Activated CD4-positive, alpha-beta T cell treated with anti-CD3 and anti-CD28 coated beads, Interleukin-2, amount 10 ng/mL, durations not matched to agents 7 days and 5 days (primary cell): ENCODE measurements around the gene C4orf50. TPM values are rescaled to one million over a fixed set of nuclear protein-coding genes. Genes with fewer than 3 reads are reported as not detected.
"Not testable (repeated sequence)": the region's sequence is repeated elsewhere in the genome, so short reads cannot be mapped to it uniquely, and the experiment has no call there.

Source experiments
- CTCF ChIA-PET: fragments of 350-600 bp; sonication (Branson Sonifier 250); formaldehyde crosslinking; loops from one replicate; lab custom pipeline; 2021; ENCODE audit warnings: antibody characterized with exemption; lab: Charles Lee
- POLR2A ChIA-PET: fragments of 350-600 bp; sonication (Branson Sonifier 250); formaldehyde crosslinking; loops from one replicate; lab custom pipeline; 2021; ENCODE audit warnings: antibody characterized with exemption; lab: Charles Lee
- DNase-seq: peaks from one replicate; pipeline ENCODE4 v3.0.0-alpha.2; 2020
- H3K27ac Mint-ChIP-seq: one replicate; pipeline ENCODE4 v1.8.0; 2021; ENCODE audit warnings: mild to moderate bottlenecking, moderate library complexity, mixed read lengths
- H3K27me3 Mint-ChIP-seq: one replicate; pipeline ENCODE4 v1.8.0; 2021; ENCODE audit warnings: mixed read lengths
- H3K36me3 Mint-ChIP-seq: one replicate; pipeline ENCODE4 v1.8.0; 2021; ENCODE audit warnings: low read depth, mixed read lengths
- H3K4me1 Mint-ChIP-seq: one replicate; pipeline ENCODE4 v1.8.0; 2021; ENCODE audit warnings: mixed read lengths
- H3K4me3 Mint-ChIP-seq: one replicate; pipeline ENCODE4 v1.8.0; 2021; ENCODE audit warnings: mild to moderate bottlenecking, moderate library complexity, mixed read lengths
- H3K9me3 Mint-ChIP-seq: one replicate; pipeline ENCODE4 v1.8.0; 2021; ENCODE audit warnings: mixed read lengths
- total RNA-seq, 2 experiments: library from RNA; stranded (reverse); gene quantifications; one replicate each; pipeline ENCODE4 v1.2.3, GENCODE V29; 2021

The C4orf50 gene
- total RNA-seq, 2 experiments from 2014 or later = 0.21 to 0.27 TPM

DNA sequence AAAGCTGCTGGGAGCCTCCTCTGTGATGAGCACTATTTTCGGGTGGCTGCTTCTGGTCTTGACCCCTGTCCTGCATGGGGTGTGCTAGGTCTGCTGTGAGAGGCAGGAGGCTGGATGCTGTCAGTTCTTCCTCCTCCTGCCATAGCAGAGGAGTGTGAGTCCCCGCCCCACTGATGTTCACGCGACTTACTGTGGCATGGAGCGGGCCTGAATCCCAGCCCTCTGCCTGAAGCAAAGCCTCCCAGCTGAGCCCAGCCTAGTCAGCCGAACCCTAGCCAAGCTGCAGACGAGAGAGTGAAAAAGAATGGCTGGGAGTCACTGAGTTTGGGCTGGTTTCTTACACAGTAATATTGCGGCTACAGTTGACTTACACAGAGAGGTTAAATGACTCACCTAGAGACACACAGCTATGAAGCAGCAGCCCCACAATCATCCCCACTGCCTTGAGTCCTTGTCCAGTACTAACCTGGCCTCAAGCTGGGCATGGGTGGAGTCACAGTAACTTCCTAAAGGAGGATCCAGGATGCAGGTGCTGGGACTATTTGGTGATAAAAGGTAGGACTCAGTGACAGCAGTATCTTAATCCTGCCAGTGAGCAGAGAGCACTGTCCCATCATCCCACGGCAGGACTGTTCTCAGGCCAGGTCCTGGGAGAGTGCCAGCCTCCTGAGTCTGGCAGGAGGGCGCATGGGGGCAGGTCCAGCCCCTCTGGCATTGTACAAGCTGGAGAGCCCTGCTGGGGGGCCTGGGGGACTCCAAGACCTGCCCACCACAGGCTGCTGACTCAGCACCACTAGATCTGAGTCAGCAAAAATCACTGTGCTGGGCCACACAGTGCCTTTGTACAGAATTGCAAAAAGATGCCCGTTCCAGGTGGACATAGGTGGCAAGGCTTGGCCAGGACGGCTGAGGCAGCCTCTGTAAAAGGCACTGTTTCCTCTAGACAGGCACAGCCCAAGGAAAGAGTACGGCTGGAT lies 65.0 kb downstream of the C4orf50 start:
- Mint-ChIP-seq H3K9me3 (no peaks in the 10 kb centered on the region), H3K36me3 (no peaks in the 10 kb centered on the region), H3K27me3 (peaks cover 2% of the 10 kb centered on the region), H3K27ac (no peak overlapping the region), H3K4me3 (no peak overlapping the region), H3K4me1 (peaks cover 10% of the 10 kb centered on the region)
- POLR2A ChIA-PET = no interaction called here
- DNase-seq = no peak
- CTCF ChIA-PET = interaction anchor here (0.8 kb wide), 1 partner anchor 17 kb away, joined by 4 read pairs; no protein-coding TSS in a partner anchor

DNA sequence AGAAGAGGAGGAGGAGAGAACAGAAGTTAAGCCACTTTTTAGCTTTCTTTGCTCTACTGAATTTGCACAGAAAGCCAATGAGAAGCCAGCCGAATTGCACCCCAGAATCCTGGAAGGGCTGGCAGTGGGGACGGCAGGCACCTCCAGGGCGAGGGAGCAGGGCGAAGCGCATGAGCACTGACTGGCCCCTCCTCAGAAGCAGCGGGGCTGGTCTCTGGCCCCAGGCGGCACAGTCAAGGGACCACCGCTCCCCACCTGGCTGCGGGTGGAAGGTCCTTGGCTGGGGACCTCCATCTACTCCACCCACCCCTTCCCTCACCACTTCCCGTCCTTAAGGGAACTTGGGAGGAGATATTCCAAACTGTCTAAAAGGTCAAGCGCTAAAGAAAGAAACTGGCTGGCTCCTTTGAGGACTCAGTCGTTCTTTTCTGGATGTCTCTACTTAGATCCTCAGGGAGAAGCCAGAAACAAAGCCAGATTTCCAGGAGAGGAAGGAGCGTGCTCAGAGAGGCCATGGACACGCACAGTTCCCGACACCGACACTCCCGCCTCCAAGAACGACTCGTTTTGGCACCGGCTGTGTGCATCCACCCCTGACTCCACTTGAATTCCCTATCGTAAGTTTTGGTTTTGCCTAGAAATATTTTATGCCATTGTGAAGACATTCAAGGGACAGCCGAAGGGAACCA lies 65.8 kb downstream of the C4orf50 start:
- H3K27ac Mint-ChIP-seq = no peak overlapping the region
- peaks cover 10% of the 10 kb centered on the region for H3K4me1 Mint-ChIP-seq
- ChIA-PET POLR2A (no interaction called here), CTCF (interaction anchor here (1.3 kb wide), 1 partner anchor 8 kb away, joined by 4 read pairs; no protein-coding TSS in a partner anchor)
- no peaks in the 10 kb centered on the region for H3K36me3 Mint-ChIP-seq
- H3K4me3 Mint-ChIP-seq = no peak overlapping the region
- no peak for DNase-seq
- H3K27me3 Mint-ChIP-seq = peaks cover 2% of the 10 kb centered on the region
- H3K9me3 Mint-ChIP-seq = no peaks in the 10 kb centered on the region

DNA sequence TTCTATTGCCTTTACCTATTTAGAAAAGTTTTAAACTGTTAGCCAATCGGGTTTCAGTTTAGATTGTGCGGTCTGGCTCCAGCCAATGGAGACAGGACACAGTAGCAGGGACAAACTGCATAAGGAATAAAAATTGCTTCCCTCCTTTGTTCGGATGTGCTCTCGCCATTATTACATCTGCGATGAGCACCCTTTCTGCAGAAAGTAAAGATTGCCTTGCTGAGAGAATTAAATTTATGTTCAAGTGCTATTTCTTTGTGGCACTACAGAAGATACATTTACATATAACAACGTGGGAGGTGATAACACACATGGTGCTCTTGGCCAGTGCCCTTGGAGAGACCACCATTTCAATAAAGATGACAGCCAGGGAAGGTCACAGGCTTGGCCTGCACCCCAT lies 71.6 kb downstream of the C4orf50 start:
- H3K27me3 Mint-ChIP-seq, H3K4me3 Mint-ChIP-seq, H3K27ac Mint-ChIP-seq, H3K9me3 Mint-ChIP-seq, POLR2A ChIA-PET, CTCF ChIA-PET, H3K4me1 Mint-ChIP-seq, H3K36me3 Mint-ChIP-seq, DNase-seq: not testable (repeated sequence)

DNA sequence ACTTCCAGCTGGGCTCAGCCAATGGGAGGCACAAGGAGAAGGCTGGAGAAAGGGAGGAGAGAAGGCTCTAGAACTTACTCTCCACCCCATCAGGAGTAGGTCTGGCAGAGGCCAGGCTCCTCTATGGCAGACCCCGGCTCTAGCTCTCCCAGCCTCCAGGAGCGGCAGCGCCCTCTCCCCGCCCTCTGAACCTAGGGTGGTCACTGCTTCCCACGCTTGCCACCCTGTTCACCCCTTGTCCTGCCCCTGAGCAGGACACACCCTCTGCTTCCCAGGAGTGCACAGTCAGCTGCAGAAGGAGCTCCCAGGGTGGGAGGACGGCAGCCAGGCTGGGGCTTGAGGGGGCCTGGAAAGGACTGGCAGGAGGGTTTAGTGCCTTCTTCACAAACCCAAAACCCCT lies 72.3 kb downstream of the C4orf50 start:
- H3K4me3 Mint-ChIP-seq = no peak overlapping the region
- peaks cover 2% of the 10 kb centered on the region for H3K27me3 Mint-ChIP-seq
- H3K9me3 Mint-ChIP-seq = peaks cover 5% of the 10 kb centered on the region
- no peaks in the 10 kb centered on the region for H3K36me3 Mint-ChIP-seq
- DNase-seq = no peak
- H3K4me1 Mint-ChIP-seq = peaks cover 4% of the 10 kb centered on the region
- ChIA-PET CTCF (no interaction called here), POLR2A (no interaction called here)
- H3K27ac Mint-ChIP-seq = no peak overlapping the region

DNA sequence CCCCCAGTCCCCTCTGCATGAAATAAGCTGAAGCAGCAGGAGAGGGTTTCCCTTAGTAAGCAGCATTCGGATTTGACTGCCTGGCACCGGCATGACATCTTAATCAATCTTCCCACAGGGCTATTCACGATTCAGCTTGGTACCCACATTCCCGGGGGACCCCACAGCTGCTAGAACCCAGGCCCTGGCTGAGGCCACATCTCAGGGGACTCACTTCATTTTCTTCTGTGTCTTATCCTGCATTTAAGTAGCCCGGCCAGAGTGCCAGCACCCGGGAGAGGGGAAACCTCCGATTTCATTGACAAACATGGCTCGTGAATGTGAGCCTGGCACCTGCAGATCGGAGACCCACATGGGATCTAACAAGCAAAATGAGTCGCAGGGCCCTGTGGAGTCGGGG lies 73.1 kb downstream of the C4orf50 start:
- ChIA-PET CTCF (no interaction called here), POLR2A (no interaction called here)
- no peaks in the 10 kb centered on the region for H3K27me3 Mint-ChIP-seq

DNA sequence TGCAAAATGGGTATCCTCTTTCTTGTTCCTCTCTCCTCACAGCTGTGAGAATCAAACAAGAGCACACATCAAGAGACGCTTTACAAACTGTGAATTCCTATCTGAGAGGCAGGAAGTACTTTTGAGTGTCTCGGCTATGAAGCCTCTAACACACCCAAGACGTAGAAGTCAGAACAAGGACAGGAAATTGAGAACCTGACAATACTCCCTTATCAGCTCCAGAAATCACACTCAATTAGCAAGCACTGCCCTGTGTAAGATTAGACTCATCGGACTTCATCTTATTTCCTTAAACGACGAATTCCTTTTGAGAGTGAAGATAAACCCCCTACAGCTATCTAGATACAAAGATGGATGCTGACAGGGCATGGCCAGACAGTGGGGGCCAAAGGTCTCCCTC lies 74.7 kb downstream of the C4orf50 start:
- ChIA-PET POLR2A (no interaction called here), CTCF (no interaction called here)
- H3K36me3 Mint-ChIP-seq = no peaks in the 10 kb centered on the region
- no peak for DNase-seq
- no peak overlapping the region for H3K27ac Mint-ChIP-seq
- H3K9me3 Mint-ChIP-seq = peaks cover 5% of the 10 kb centered on the region
- H3K4me3 Mint-ChIP-seq = no peak overlapping the region
- H3K4me1 Mint-ChIP-seq = peaks cover 4% of the 10 kb centered on the region
- peaks cover 2% of the 10 kb centered on the region for H3K27me3 Mint-ChIP-seq

More for the DNA sequence above, 73.1 kb downstream of the C4orf50 start:
- H3K9me3 Mint-ChIP-seq = peaks cover 5% of the 10 kb centered on the region
- H3K4me3 Mint-ChIP-seq = no peak overlapping the region
- peaks cover 4% of the 10 kb centered on the region for H3K4me1 Mint-ChIP-seq
- no peaks in the 10 kb centered on the region for H3K36me3 Mint-ChIP-seq
- DNase-seq = no peak
- H3K27ac Mint-ChIP-seq = no peak overlapping the region

DNA sequence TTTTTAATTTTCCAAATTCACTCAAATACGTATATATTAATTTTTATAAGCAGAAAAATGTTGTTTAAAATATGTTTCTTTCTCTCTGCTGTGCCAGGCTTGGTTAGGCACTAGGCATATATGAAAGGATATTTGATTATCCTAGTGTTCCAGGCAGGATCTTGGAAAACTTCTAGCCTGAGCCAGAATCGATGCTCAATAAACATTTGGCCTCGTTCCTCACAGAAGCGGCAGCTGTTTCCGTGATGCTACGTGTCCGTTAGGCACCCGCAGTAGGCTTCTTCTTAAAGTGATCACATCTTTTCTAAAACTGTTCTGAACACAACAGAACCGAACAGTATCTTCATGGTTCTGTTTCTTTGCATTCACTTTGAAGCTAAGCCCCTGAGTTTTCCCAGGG lies 75.3 kb downstream of the C4orf50 start:
- Mint-ChIP-seq H3K9me3 (peaks cover 5% of the 10 kb centered on the region), H3K4me1 (peaks cover 4% of the 10 kb centered on the region), H3K36me3 (no peaks in the 10 kb centered on the region), H3K4me3 (no peak overlapping the region), H3K27ac (no peak overlapping the region), H3K27me3 (peaks cover 2% of the 10 kb centered on the region)
- ChIA-PET POLR2A (no interaction called here), CTCF (no interaction called here)
- DNase-seq = no peak

DNA sequence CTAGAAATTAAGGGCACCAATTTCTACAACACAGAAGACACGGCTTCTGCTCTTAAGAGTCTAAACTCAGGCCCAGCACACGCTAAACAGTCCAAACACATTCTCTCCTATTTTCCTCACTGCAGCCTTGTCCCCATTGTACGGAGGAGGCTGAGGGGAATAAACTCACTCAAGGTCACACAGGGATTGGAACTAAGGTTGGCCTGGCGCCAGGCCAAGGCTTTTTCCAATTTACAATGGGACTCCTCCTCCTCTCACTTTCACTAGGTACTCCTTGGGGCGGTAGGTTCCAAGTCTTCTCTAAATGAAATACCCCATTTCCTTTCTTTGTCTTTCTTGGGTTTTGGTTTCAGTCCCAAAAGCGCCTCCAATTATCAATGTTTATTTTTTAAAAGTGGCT lies 76.6 kb downstream of the C4orf50 start:
- no peak overlapping the region for H3K4me3 Mint-ChIP-seq
- POLR2A ChIA-PET = interaction anchor here (0.6 kb wide), 1 partner anchor 1765 kb away, joined by 3 read pairs; no protein-coding TSS in a partner anchor
- CTCF ChIA-PET = no interaction called here
- H3K36me3 Mint-ChIP-seq = no peaks in the 10 kb centered on the region
- no peak overlapping the region for H3K27ac Mint-ChIP-seq
- H3K4me1 Mint-ChIP-seq = peaks cover 4% of the 10 kb centered on the region
- H3K9me3 Mint-ChIP-seq = peaks cover 3% of the 10 kb centered on the region
- no peak for DNase-seq
- H3K27me3 Mint-ChIP-seq = peaks cover 4% of the 10 kb centered on the region

DNA sequence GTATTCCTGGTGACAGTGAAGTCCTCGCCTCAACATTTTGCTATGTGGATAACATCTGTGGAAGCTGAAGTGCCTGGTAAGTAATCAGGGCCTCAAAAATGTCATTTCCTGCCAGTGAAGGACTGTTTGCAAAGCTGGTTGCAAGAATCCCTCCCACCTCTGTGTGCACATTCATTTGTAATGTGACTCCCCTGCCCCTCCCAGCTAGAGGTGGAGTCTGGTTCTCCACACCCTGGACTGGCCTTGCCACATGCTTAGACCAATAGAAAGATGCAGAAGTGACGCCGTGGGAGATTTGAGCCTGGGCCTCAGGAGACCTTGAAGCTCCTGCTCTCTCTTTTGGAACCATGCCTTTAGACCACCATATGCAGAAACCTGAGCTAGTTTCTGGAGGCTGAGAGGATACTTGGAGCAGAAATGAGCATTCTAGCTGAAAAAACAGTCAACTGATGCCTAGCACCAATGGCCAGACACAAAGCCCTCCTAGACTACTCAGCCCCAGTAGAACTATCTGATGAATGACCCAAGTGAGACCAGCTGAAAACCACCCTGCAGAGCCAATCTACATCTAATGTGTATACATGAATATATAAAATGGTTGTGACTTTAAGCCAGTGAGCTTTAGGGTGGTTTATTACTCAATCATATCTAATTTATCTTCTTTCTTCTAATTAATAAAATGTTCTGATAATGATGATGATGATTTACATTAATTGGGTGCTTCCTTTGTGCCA lies 77.6 kb downstream of the C4orf50 start:
- Mint-ChIP-seq H3K27ac (no peak overlapping the region), H3K36me3 (no peaks in the 10 kb centered on the region), H3K4me1 (peaks cover 4% of the 10 kb centered on the region), H3K27me3 (peaks cover 6% of the 10 kb centered on the region), H3K9me3 (no peaks in the 10 kb centered on the region), H3K4me3 (no peak overlapping the region)
- CTCF ChIA-PET = no interaction called here
- POLR2A ChIA-PET = no interaction called here
- DNase-seq = no peak

DNA sequence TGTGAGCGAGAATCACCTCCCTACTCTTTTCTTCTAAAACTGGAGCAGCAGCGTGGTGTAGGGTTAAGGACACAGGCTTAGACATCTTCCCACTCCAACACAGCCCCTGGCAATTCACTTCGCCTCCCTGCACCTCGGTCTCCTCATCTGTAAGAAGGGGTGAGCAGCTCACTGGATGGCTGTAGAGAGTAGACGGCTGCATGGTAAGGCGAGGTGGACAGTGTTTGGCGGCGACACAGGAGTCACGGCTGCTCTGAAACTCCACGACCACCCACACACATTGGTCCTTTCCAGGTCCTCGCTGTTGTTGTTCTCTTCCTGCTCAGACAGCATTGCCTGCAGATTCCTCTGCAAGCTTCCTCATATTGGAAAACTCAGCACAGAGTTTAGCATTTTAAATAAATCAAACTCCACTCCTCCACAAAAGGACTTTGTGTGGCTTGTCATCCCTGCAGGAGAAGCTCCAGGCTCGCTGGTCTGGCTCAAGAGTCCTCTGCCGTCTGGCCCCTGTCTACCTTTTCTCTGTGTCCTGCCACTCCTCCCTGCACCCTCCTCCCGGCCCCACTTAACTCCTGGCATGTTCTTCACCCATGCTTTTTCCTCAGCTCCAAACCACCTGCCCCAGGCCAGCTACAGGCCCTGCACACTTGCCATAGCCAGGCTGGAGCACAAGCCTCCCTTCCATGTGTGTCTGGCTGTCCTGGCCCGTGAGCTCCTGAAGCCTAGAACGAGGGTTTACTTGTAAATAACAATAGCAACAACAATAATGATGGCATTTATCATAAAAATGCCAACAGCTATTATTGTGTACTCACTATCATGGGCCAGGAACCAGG lies 84.0 kb downstream of the C4orf50 start:
- H3K4me1 Mint-ChIP-seq = no peaks in the 10 kb centered on the region
- POLR2A ChIA-PET = no interaction called here
- no peak overlapping the region for H3K27ac Mint-ChIP-seq
- peaks cover 5% of the 10 kb centered on the region for H3K27me3 Mint-ChIP-seq
- no peak overlapping the region for H3K4me3 Mint-ChIP-seq
- no peaks in the 10 kb centered on the region for H3K9me3 Mint-ChIP-seq
- CTCF ChIA-PET = no interaction called here
- H3K36me3 Mint-ChIP-seq = no peaks in the 10 kb centered on the region
- DNase-seq = no peak

DNA sequence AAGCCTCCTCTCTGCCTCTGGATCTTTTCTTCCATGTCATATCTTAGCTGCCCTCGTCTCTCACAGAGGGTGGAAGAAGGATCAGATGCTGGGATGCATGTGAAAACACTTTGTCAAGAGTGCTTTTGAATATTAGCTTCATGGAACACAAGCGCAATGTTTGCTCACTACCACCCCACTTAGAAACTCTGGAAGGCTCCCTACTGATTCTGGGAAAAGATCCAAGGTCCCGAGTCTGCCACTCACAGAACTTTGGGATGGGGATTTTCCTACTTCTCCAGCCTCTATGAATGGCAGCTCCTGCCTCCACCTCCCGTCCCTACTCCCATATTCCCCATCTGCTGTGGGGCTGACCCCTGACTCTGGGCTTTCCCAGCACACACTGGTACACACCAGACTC lies 85.1 kb downstream of the C4orf50 start:
- Mint-ChIP-seq H3K27me3 (peaks cover 8% of the 10 kb centered on the region), H3K27ac (no peak overlapping the region)
- CTCF ChIA-PET = no interaction called here

DNA sequence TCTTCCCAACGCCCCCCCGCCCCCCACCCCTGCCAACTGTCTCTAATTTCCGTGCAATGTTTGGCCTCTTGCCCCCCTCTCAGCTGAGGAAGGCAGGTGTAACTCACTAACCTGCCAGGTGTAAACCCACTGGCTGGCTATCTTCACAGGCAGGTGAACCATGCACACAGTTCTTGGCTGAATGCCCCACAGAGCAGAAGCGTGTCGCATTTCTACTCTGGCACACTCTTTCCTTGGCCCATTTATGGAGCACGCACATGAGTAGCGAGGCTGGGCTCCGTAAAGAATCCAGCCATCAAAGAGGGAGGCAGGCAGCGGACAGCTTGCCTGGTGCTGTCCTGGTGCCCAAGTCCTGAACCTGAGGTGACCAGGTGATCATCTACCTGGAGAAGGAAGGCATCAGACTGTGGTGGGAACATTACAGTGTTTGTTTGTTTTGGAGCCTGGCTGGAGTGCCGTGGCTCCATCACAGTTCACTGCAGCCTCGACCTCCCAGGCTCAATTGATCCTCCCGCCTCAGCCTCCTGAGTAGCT lies 86.1 kb downstream of the C4orf50 start:
- no peaks in the 10 kb centered on the region for H3K4me1 Mint-ChIP-seq
- ChIA-PET POLR2A (no interaction called here), CTCF (no interaction called here)
- H3K36me3 Mint-ChIP-seq = no peaks in the 10 kb centered on the region
- no peak for DNase-seq
- peaks cover 8% of the 10 kb centered on the region for H3K27me3 Mint-ChIP-seq
- H3K4me3 Mint-ChIP-seq = no peak overlapping the region
- H3K9me3 Mint-ChIP-seq = no peaks in the 10 kb centered on the region
- no peak overlapping the region for H3K27ac Mint-ChIP-seq

More for the DNA sequence above, 85.1 kb downstream of the C4orf50 start:
- Mint-ChIP-seq H3K4me3 (no peak overlapping the region), H3K4me1 (no peaks in the 10 kb centered on the region), H3K9me3 (no peaks in the 10 kb centered on the region), H3K36me3 (no peaks in the 10 kb centered on the region)
- no peak for DNase-seq
- POLR2A ChIA-PET = no interaction called here
